Left ventricle myocardium superior (tissue), 1 donor: ENCODE measurements around the gene CTXND2. TPM values are rescaled to one million over a fixed set of nuclear protein-coding genes. Genes with fewer than 3 reads are reported as not detected.
"Not testable (repeated sequence)": the region's sequence is repeated elsewhere in the genome, so short reads cannot be mapped to it uniquely, and the experiment has no call there.

Experiments
- ATAC-seq: fragments of 200-7000 bp; cut with Tn5 transposase; one replicate; pipeline ENCODE4 v1.9.1; 2020; ENCODE audit warnings: mild to moderate bottlenecking, moderate library complexity
- DNase-seq: peaks from one replicate; pipeline ENCODE4 v3.0.0-alpha.2; 2020
- intact Hi-C: fragments of 100-400 bp; cut with micrococcal nuclease; formaldehyde crosslinking; loops from one replicate; pipeline ENCODE4 v1.11.0; 2022
- total RNA-seq: library from RNA; stranded (reverse); fragmentation: NEBNext Ultra II Directional; extraction: Animal tissue kit (Norgen Biotek cat#: 25700); gene quantifications from one replicate; pipeline ENCODE4 v1.2.1, GENCODE V29; 2021
- donor health status: DM: no; HTN: yes; CAD: no; lungs with severe emphysema.

CTXND2 gene
- total RNA-seq, 1 donor from 2014 or later: not detected

DNA sequence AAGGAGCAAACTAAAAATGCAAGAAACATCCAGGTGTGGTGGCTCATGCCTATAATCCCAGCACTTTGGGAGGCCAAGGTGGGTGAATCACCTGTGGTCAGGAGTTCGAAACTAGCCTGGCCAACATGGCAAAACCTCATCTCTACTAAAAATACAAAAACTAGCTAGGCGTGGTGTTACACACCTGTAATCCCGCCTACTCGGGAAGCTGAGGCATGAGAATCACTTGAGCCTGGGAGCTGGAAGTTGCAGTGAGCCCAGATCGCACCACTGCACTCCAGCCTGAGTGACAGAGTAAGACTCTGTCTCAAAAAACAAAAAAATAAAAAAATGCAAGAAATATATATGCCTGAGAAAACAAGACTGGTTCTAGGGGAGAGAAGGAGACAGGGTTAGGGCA lies 3.8 kb upstream of the CTXND2 start:
- ATAC-seq, DNase-seq, intact Hi-C loops: not testable (repeated sequence)

- no peak for DNase-seq
- no peak for ATAC-seq
- intact Hi-C loops: no loop called here
Measured at GRCh38 chr1:150888727-150889126, 1.8 kb downstream of the CTXND2 start.

- intact Hi-C loops: no loop called here
- no peak for ATAC-seq
- DNase-seq: no peak
Measured at GRCh38 chr1:150890033-150890416, 3.1 kb downstream of the CTXND2 start.

GRCh38 chr1:150893336-150893913 lies 6.5 kb downstream of the CTXND2 start:
- intact Hi-C loops: no loop called here
- ATAC-seq (no peak), DNase-seq (no peak)

DNA sequence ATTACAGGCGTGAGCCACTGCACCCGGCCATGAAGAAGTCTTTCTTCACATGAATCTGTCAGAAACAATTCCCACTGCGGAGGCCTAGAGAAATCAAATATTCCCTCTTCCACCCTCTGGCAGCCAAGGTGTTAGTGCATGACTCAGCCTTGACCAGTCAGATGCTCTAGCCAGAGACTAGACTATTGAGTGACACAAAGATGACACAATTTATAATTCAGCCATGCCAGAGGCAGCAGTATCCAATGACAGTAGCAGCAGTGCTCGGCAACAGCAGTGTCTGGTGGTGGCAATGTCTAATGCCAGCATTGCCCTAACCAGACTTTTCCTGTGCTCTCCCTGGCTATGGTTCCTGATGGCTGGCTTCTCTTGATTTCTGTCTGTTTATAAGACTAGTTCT lies 8.7 kb downstream of the CTXND2 start:
- intact Hi-C loops: no loop called here
- ATAC-seq: peak; percentile 17
- no peak for DNase-seq

GRCh38 chr1:150899795-150900194 lies 12.9 kb downstream of the CTXND2 start:
- DNase-seq, ATAC-seq, intact Hi-C loops: not testable (repeated sequence)

GRCh38 chr1:150902346-150902745 lies 15.4 kb downstream of the CTXND2 start:
- ATAC-seq (no peak), DNase-seq (no peak)
- intact Hi-C loops: no loop called here

- intact Hi-C loops: no loop called here
- ATAC-seq: no peak
- DNase-seq: no peak
Measured at GRCh38 chr1:150902751-150903150, 15.8 kb downstream of the CTXND2 start.

GRCh38 chr1:150905301-150905700 lies 18.4 kb downstream of the CTXND2 start:
- ATAC-seq: no peak
- DNase-seq: no peak
- intact Hi-C loops: no loop called here

DNA sequence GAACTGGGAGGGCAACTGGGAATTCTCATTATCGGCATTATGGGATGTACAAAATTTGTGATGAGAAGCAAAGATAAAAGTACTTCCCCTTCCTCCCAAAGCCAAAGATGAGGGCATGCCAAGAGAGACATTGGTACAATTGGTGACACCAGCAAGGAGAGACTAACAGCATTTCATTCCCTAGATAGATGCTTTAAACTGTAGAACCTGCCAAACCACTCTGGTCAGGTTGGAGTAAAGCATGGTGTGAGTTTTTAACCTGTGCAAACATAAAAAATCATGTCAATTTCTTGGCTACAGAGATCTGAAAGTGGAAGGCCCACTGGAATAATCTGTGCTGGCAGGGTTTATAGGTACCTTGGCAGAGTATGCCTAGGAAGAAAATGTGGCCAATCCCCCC lies 19.4 kb downstream of the CTXND2 start:
- DNase-seq: no peak
- ATAC-seq: no peak
- intact Hi-C loops: no loop called here

DNA sequence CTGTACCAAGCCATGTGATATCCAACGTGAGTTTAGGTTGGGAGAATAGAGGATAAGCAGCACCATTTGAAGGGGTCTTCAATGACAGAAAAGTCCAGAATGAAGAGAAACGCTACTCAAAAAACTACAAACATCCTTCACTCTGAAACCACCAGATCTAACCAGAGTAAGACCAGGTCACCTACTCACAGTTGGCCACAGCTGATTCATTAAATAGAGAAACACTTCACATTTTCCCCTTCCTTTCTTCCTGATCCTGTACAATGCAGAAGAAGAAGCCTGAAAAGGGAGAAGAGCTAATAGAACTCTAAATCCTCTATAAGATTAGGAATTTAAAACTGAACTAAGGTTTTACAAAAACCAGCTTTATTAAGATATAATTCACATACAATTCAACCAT lies 19.9 kb downstream of the CTXND2 start:
- ATAC-seq: no peak
- intact Hi-C loops: no loop called here
- DNase-seq: no peak

GRCh38 chr1:150909585-150910180 lies 22.7 kb downstream of the CTXND2 start:
- intact Hi-C loops: no loop called here
- DNase-seq (no peak), ATAC-seq (no peak)

DNA sequence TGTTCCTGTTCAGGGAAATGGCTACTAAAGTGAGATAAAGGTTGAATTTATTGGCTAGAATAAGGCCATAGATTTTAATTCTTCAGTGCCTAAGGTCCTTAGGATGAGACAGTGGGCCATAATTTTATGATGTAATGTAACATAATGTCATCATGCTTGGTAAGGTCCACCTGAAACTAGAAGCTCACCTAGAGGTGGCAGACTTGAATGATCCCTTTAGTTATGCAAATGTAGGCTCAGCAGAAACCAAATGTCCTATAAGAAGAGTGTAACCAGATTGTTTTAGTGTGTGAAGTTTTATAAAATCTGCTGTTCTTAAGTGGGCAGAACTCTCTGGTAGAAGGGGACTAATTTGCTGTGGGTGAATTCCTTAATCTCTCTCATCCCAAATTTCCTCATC lies 25.7 kb downstream of the CTXND2 start:
- ATAC-seq (no peak), DNase-seq (no peak)
- intact Hi-C loops: no loop called here

- intact Hi-C loops: no loop called here
- DNase-seq: no peak
- no peak for ATAC-seq
Measured at GRCh38 chr1:150917387-150917786, 30.5 kb downstream of the CTXND2 start.

GRCh38 chr1:150922519-150922975 lies 35.6 kb downstream of the CTXND2 start:
- ATAC-seq (peak; percentile 23), DNase-seq (no peak)
- intact Hi-C loops: no loop called here

GRCh38 chr1:150925080-150925479 lies 38.1 kb downstream of the CTXND2 start:
- no peak for DNase-seq
- no peak for ATAC-seq
- intact Hi-C loops: no loop called here

DNA sequence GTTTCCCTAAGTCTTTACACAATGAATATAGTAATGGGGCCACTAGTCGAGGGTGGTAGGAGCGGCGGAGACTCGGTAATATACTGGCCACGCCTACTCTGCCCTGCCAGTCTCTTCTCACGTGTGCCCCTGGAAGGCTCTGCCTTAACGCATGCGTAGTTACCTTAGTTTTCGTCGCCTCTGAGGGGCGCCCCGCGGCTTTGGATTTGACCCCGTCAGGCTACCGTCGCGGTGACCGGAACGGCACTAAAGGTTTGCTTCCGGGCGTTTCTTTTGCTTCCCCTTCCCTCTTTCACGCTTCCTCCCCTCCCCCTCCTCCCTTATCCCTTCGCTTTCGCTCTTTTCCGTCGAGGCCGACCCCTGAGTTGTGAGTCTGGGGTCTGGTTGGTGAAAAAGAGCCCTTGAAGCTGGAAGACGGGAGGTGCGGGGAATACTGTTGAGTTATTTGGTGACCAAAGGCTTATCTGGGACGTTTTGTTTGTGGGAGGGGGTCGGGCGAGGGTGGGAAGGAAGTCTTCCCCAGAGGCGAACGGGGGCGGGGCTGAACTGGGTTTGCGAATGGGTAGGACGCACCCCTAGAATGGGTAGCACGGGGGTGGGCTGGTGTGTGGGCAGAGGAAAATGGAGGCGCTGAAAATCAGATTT lies 39.3 kb downstream of the CTXND2 start, which contains the start of gene SETDB1:
TSS of gene SETDB1 (plus strand) at position 267 of the 645 bp plus-strand sequence. CDS start 1,352 bp downstream, outside the sequence.
- ATAC-seq (peak; percentile 98), DNase-seq (peak; percentile 96)
- intact Hi-C loops: no loop called here

- intact Hi-C loops: no loop called here
- ATAC-seq (no peak), DNase-seq (no peak)
Measured at GRCh38 chr1:150927624-150928023, 40.7 kb downstream of the CTXND2 start.

- DNase-seq (no peak), ATAC-seq (no peak)
- intact Hi-C loops: no loop called here
Measured at GRCh38 chr1:150928286-150928685, 41.4 kb downstream of the CTXND2 start.

DNA sequence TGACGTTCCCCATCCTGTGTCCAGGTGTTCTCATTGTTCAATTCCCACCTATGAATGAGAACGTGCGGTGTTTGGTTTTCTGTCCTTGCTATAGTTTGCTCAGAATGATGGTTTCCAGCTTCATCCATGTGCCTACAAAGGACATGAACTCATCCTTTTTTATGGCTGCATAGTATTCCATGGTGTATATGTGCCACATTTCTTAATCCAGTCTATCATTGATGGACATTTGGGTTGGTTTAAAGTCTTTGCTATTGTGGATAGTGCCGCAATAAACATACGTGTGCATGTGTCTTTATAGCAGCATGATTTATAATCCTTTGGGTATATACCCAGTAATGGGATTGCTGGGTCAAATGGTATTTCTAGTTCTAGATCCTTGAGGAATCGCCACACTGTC lies 41.8 kb downstream of the CTXND2 start:
- intact Hi-C loops, ATAC-seq, DNase-seq: not testable (repeated sequence)

- intact Hi-C loops: no loop called here
- ATAC-seq: no peak
- no peak for DNase-seq
Measured at GRCh38 chr1:150931773-150932172, 44.8 kb downstream of the CTXND2 start.
